Stimulated activated naive CD8-positive, alpha-beta T cell treated with anti-CD3 and anti-CD28 coated beads, Interleukin-15, Interleukin-2, amounts not matched to agents 100 ng/mL and 50 ng/mL, for 24 hours (primary cell): ENCODE results near the gene PLCE1.
A peak's percentile ranks its signal among the peaks of the same experiment; 100 is the strongest.
"Not testable (repeated sequence)": the region's sequence is repeated elsewhere in the genome, so short reads cannot be mapped to it uniquely, and the experiment has no call there.

Source experiments
- H3K27ac Mint-ChIP-seq: one replicate; pipeline ENCODE4 v1.8.0; 2021; ENCODE audit warnings: mild to moderate bottlenecking, mixed read lengths
- H3K27me3 Mint-ChIP-seq: one replicate; pipeline ENCODE4 v1.8.0; 2021; ENCODE audit warnings: mixed read lengths
- H3K36me3 Mint-ChIP-seq: one replicate; pipeline ENCODE4 v1.8.0; 2021; ENCODE audit warnings: low read depth, mixed read lengths
- H3K4me1 Mint-ChIP-seq: one replicate; pipeline ENCODE4 v1.8.0; 2021; ENCODE audit warnings: low read depth, mixed read lengths
- H3K4me3 Mint-ChIP-seq: one replicate; pipeline ENCODE4 v1.8.0; 2021; ENCODE audit warnings: mild to moderate bottlenecking, mixed read lengths
- H3K9me3 Mint-ChIP-seq: one replicate; pipeline ENCODE4 v1.8.0; 2021; ENCODE audit warnings: mixed read lengths

PLCE1 gene

GRCh38 chr10:93993782-93994437 lies at the start of gene PLCE1:
TSS of gene PLCE1 (plus strand) at chr10:93993931. CDS start at chr10:94031047, 37,116 bp downstream.
- H3K27me3 Mint-ChIP-seq = peaks cover 69% of the 10 kb centered on the region
- H3K4me1 Mint-ChIP-seq = peaks cover 4% of the 10 kb centered on the region
- H3K4me3 Mint-ChIP-seq = peak within 1 kb of the TSS; percentile 39
- no peaks in the 10 kb centered on the region for H3K9me3 Mint-ChIP-seq
- H3K36me3 Mint-ChIP-seq = peaks cover 3% of the 10 kb centered on the region
- H3K27ac Mint-ChIP-seq = no peak within 1 kb of the TSS

- Mint-ChIP-seq H3K9me3 (no peaks in the 10 kb centered on the region), H3K27ac (no peak overlapping the region), H3K27me3 (no peaks in the 10 kb centered on the region), H3K36me3 (no peaks in the 10 kb centered on the region), H3K4me3 (no peak overlapping the region), H3K4me1 (no peaks in the 10 kb centered on the region)
Measured at GRCh38 chr10:93945819-93946218, 47.9 kb upstream of the PLCE1 start.

- no peak overlapping the region for H3K4me3 Mint-ChIP-seq
- no peaks in the 10 kb centered on the region for H3K27me3 Mint-ChIP-seq
- no peak overlapping the region for H3K27ac Mint-ChIP-seq
- no peaks in the 10 kb centered on the region for H3K36me3 Mint-ChIP-seq
- H3K9me3 Mint-ChIP-seq = no peaks in the 10 kb centered on the region
- H3K4me1 Mint-ChIP-seq = no peaks in the 10 kb centered on the region
Measured at GRCh38 chr10:93947055-93947454, 46.7 kb upstream of the PLCE1 start.

GRCh38 chr10:93947524-93947923 lies 46.2 kb upstream of the PLCE1 start:
- H3K4me3 Mint-ChIP-seq = no peak overlapping the region
- H3K4me1 Mint-ChIP-seq = no peaks in the 10 kb centered on the region
- no peak overlapping the region for H3K27ac Mint-ChIP-seq
- no peaks in the 10 kb centered on the region for H3K9me3 Mint-ChIP-seq
- H3K36me3 Mint-ChIP-seq = no peaks in the 10 kb centered on the region
- no peaks in the 10 kb centered on the region for H3K27me3 Mint-ChIP-seq

- Mint-ChIP-seq H3K4me3 (no peak overlapping the region), H3K27ac (no peak overlapping the region), H3K9me3 (no peaks in the 10 kb centered on the region), H3K4me1 (no peaks in the 10 kb centered on the region), H3K27me3 (no peaks in the 10 kb centered on the region), H3K36me3 (no peaks in the 10 kb centered on the region)
Measured at GRCh38 chr10:93951905-93952304, 41.8 kb upstream of the PLCE1 start.

- Mint-ChIP-seq H3K27ac (no peak overlapping the region), H3K4me1 (no peaks in the 10 kb centered on the region), H3K36me3 (peaks cover 4% of the 10 kb centered on the region), H3K27me3 (no peaks in the 10 kb centered on the region), H3K4me3 (no peak overlapping the region), H3K9me3 (no peaks in the 10 kb centered on the region)
Measured at GRCh38 chr10:93954299-93954698, 39.4 kb upstream of the PLCE1 start.

- Mint-ChIP-seq H3K9me3 (no peaks in the 10 kb centered on the region), H3K36me3 (peaks cover 8% of the 10 kb centered on the region), H3K27me3 (no peaks in the 10 kb centered on the region), H3K27ac (no peak overlapping the region), H3K4me1 (no peaks in the 10 kb centered on the region), H3K4me3 (no peak overlapping the region)
Measured at GRCh38 chr10:93954726-93955363, 38.9 kb upstream of the PLCE1 start.

GRCh38 chr10:93958834-93959233 lies 34.9 kb upstream of the PLCE1 start:
- no peaks in the 10 kb centered on the region for H3K9me3 Mint-ChIP-seq
- H3K4me3 Mint-ChIP-seq = no peak overlapping the region
- H3K27me3 Mint-ChIP-seq = no peaks in the 10 kb centered on the region
- no peak overlapping the region for H3K27ac Mint-ChIP-seq
- H3K36me3 Mint-ChIP-seq = peaks cover 8% of the 10 kb centered on the region
- no peaks in the 10 kb centered on the region for H3K4me1 Mint-ChIP-seq

GRCh38 chr10:93960988-93961387 lies 32.7 kb upstream of the PLCE1 start:
- H3K4me3 Mint-ChIP-seq, H3K36me3 Mint-ChIP-seq, H3K9me3 Mint-ChIP-seq, H3K4me1 Mint-ChIP-seq, H3K27ac Mint-ChIP-seq, H3K27me3 Mint-ChIP-seq: not testable (repeated sequence)

GRCh38 chr10:93962973-93963372 lies 30.8 kb upstream of the PLCE1 start:
- Mint-ChIP-seq H3K4me1 (no peaks in the 10 kb centered on the region), H3K9me3 (no peaks in the 10 kb centered on the region), H3K27ac (no peak overlapping the region), H3K36me3 (peaks cover 8% of the 10 kb centered on the region), H3K27me3 (no peaks in the 10 kb centered on the region), H3K4me3 (no peak overlapping the region)

- peaks cover 8% of the 10 kb centered on the region for H3K36me3 Mint-ChIP-seq
- no peak overlapping the region for H3K4me3 Mint-ChIP-seq
- no peaks in the 10 kb centered on the region for H3K27me3 Mint-ChIP-seq
- no peaks in the 10 kb centered on the region for H3K9me3 Mint-ChIP-seq
- no peaks in the 10 kb centered on the region for H3K4me1 Mint-ChIP-seq
- H3K27ac Mint-ChIP-seq = no peak overlapping the region
Measured at GRCh38 chr10:93963434-93963833, 30.3 kb upstream of the PLCE1 start.

GRCh38 chr10:93965911-93966310 lies 27.8 kb upstream of the PLCE1 start:
- H3K9me3 Mint-ChIP-seq = no peaks in the 10 kb centered on the region
- no peak overlapping the region for H3K4me3 Mint-ChIP-seq
- no peaks in the 10 kb centered on the region for H3K4me1 Mint-ChIP-seq
- H3K27ac Mint-ChIP-seq = no peak overlapping the region
- no peaks in the 10 kb centered on the region for H3K27me3 Mint-ChIP-seq
- no peaks in the 10 kb centered on the region for H3K36me3 Mint-ChIP-seq

- Mint-ChIP-seq H3K9me3 (no peaks in the 10 kb centered on the region), H3K27ac (no peak overlapping the region), H3K4me1 (no peaks in the 10 kb centered on the region), H3K27me3 (no peaks in the 10 kb centered on the region), H3K4me3 (no peak overlapping the region), H3K36me3 (no peaks in the 10 kb centered on the region)
Measured at GRCh38 chr10:93967756-93968155, 26.0 kb upstream of the PLCE1 start.

- Mint-ChIP-seq H3K27ac (no peak overlapping the region), H3K4me1 (no peaks in the 10 kb centered on the region), H3K36me3 (no peaks in the 10 kb centered on the region), H3K27me3 (no peaks in the 10 kb centered on the region), H3K4me3 (no peak overlapping the region), H3K9me3 (no peaks in the 10 kb centered on the region)
Measured at GRCh38 chr10:93968540-93968945, 25.2 kb upstream of the PLCE1 start.

- H3K27ac Mint-ChIP-seq, H3K4me3 Mint-ChIP-seq, H3K27me3 Mint-ChIP-seq, H3K9me3 Mint-ChIP-seq, H3K4me1 Mint-ChIP-seq, H3K36me3 Mint-ChIP-seq: not testable (repeated sequence)
Measured at GRCh38 chr10:93970433-93971010, 23.2 kb upstream of the PLCE1 start.
